Measurements from ENCODE around the gene GDI2.
"Not testable (repeated sequence)": the region's sequence is repeated elsewhere in the genome, so short reads cannot be mapped to it uniquely, and the experiment has no call there.

GDI2 gene

GRCh38 chr10:5814110-5815107 is 1.2 kb upstream of the GDI2 start:
- peak overlapping the region; percentile 83 for H3K4me3 ChIP-seq (ENCODE audit: low read length)
- peak; percentile 32 for DNase-seq (ENCODE audit: low read depth)
- no peak for TF ChIP-seq CTCF (IDR thresholded peaks at IDR 0.05; ENCODE audit: insufficient read depth, low read depth, low read length, missing control alignments)

- TF ChIP-seq CTCF (IDR thresholded peaks at IDR 0.05; ENCODE audit: insufficient read depth, low read depth, low read length, missing control alignments): no peak
- DNase-seq (ENCODE audit: low read depth): no peak
- peak overlapping the region; percentile 83 for H3K4me3 ChIP-seq (ENCODE audit: low read length)
Measured at GRCh38 chr10:5813091-5813340, 218 bp downstream of the GDI2 start.

GRCh38 chr10:5812283-5813090 is 747 bp downstream of the GDI2 start:
- peak; percentile 27 for DNase-seq (ENCODE audit: low read depth)
- no peak for TF ChIP-seq CTCF (IDR thresholded peaks at IDR 0.05; ENCODE audit: insufficient read depth, low read depth, low read length, missing control alignments)
- peak overlapping the region; percentile 83 for H3K4me3 ChIP-seq (ENCODE audit: low read length)

GRCh38 chr10:5811387-5811821 is 1.8 kb downstream of the GDI2 start:
- DNase-seq (ENCODE audit: low read depth): peak; percentile 58
- peak overlapping the region; percentile 83 for H3K4me3 ChIP-seq (ENCODE audit: low read length)
- TF ChIP-seq CTCF (IDR thresholded peaks at IDR 0.05; ENCODE audit: insufficient read depth, low read depth, low read length, missing control alignments): no peak

GRCh38 chr10:5810225-5810624 is 3.0 kb downstream of the GDI2 start:
- no peak for DNase-seq (ENCODE audit: low read depth)
- TF ChIP-seq CTCF (IDR thresholded peaks at IDR 0.05; ENCODE audit: insufficient read depth, low read depth, low read length, missing control alignments): no peak
- H3K4me3 ChIP-seq (ENCODE audit: low read length): no peak overlapping the region

GRCh38 chr10:5809527-5810154 is 3.6 kb downstream of the GDI2 start:
- TF ChIP-seq CTCF (IDR thresholded peaks at IDR 0.05; ENCODE audit: insufficient read depth, low read depth, low read length, missing control alignments): no peak
- no peak for DNase-seq (ENCODE audit: low read depth)
- H3K4me3 ChIP-seq (ENCODE audit: low read length): no peak overlapping the region

- not testable (repeated sequence) for DNase-seq (ENCODE audit: low read depth); H3K4me3 ChIP-seq (ENCODE audit: low read length)
Measured at GRCh38 chr10:5808783-5809392, 4.3 kb downstream of the GDI2 start.

Measured in epithelial cell of esophagus (primary cell).